MV-4-11 (cell line): Measurements from ENCODE around the gene JAG1.
A peak's percentile ranks its signal among the peaks of the same experiment; 100 is the strongest.
"Not testable (repeated sequence)": the region's sequence is repeated elsewhere in the genome, so short reads cannot be mapped to it uniquely, and the experiment has no call there.

Experiments used
- DNase-seq: peaks from one replicate; lab custom pipeline; 2025; lab: John Stamatoyannopoulos, UW

The JAG1 gene

DNA sequence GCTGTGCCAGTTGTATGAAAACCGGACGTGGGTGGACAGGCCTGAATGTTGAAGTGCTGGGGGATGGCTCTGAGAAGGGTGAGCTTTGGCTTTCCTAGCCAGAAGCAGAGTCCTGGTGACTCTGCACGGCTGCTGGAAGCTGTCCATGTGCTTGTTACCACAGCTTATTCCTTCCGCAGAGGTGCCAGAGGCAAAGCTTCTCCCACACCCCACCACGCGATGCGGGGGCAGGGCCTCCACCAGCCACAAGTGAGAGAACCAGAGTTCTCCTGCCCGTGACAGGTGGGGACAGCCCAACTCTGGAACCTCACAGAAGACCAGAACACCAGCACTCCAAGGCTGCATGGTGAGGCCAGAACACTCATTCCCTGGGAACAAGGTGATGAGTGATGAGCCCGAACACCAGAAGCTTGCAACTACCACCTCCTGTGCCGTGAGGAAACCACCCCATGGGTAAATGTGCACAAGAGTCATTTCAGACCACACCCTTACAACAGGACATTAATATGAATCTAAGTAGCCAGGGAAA is 36.7 kb downstream of the JAG1 start:
- DNase-seq: no peak

DNA sequence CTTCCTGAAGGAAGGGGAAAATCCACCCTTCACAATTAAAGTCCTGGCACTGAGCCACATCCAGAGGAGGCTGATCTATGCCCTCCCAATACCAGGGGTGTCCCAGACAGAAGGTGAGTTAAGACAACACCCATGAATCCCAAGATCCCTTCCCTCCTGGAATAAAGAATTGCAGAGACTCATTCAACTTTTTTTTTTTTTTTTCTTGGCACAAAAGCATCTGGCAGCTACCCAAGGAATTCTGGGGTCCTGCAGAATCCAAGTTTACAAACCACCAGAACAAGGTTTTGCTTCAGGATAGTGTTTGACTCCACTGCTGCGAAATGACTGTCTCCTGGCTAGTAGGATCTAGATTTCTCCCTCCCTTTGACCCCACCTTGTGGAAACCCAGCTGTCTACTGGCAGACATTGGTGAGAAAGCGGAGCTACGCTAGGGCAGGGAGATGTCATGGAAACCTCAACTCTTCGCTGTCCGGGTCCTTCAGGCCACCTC is 37.4 kb downstream of the JAG1 start:
- DNase-seq: no peak

- DNase-seq: no peak
These were observed 38.2 kb downstream of the JAG1 start for GRCh38 chr20:10635476-10636208.

GRCh38 chr20:10634683-10635411 is 39.0 kb downstream of the JAG1 start:
- no peak for DNase-seq

DNA sequence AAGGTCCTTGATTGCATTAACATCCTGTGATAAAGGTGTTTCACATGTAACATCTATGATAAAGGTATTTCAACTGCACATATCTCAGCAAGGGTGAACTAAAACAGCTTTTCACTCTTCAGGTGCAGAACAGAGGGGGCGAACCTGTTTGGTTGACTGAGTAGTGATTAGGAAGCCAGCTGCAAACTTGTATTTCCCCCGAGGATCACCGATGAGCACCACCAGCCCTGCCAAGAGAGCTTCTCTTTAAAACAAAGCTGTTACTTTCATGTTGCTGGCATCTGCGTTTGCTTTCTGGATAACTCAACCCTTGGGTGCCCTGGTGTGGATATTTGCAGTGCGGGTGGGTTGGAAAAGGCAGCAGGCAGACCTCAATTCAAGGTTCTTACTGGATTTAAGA is 39.6 kb downstream of the JAG1 start:
- DNase-seq: no peak

DNA sequence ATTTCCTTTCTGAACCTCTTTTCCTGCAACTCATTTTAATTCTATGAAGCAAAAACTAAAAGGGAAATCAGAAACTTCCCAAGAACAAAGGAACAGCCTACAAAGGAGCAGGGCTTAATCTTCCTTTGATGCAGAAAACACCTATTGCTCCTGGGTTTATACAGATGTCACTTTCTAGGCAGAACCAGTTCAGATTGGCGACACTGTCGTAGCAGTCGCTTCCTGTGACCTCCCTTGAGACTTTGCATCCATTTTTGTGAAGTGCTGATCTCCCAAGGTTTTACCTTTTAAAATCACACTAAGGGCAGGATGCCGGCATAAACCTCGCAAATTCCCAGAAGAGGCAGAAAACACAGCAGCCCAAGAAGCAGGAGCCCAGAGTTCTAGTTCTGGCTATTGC is 40.1 kb downstream of the JAG1 start:
- DNase-seq: no peak

- no peak for DNase-seq
These were observed 40.9 kb downstream of the JAG1 start for GRCh38 chr20:10632721-10633509.

- no peak for DNase-seq
These were observed 42.7 kb downstream of the JAG1 start for GRCh38 chr20:10631126-10631525.

DNA sequence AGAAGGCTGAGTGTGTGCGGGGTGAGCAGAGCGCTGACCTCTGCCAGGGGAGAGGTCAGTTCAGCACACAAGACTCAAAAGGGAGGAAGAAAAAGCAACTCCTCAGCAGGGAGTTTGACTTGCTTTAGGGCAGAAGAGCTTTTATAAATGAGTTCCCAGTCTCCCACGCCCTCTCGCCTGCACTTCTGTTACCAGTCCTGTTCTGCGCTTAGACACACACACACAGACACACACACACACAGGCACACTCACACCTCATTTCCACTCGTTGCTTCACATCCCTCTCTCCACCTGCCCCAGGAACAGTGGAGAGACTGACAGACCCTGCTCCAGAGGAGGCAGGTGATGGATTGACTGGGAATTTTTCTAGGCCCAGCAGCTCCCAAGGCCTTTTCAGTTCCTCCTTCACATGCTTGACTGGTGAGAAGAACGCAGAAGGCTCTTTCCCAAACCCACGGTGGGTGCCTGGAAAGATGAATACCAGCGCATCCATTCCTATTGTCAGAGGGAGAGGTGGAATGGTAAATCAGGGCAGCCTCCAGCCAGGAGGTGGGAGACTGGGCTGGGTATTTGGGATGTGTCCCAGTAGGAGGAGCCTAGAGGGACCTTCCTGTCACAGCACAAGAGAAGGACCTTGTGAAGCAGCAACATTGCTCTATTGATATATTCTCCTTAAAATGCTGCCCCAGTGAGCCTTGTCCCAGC is 43.7 kb downstream of the JAG1 start:
- DNase-seq: no peak

DNA sequence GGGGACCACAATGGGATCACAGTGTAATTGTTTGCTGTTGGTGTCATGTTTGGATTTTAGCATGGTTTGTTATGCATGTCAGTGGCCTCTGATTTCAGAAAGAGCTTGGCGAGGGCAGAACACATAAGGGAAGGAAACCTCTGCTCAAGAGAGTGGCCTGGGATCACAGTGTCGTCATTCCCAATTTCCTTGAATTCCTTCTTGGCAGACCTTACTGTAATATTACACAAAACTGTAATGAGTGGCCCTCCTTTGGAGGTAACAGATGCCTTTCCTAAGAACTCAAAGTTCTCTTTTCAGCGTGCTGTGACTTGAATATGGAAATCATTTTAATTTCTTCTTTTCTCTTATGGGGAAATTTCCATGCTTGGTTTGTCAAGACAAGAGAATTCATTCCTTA is 46.9 kb downstream of the JAG1 start:
- DNase-seq: no peak

DNA sequence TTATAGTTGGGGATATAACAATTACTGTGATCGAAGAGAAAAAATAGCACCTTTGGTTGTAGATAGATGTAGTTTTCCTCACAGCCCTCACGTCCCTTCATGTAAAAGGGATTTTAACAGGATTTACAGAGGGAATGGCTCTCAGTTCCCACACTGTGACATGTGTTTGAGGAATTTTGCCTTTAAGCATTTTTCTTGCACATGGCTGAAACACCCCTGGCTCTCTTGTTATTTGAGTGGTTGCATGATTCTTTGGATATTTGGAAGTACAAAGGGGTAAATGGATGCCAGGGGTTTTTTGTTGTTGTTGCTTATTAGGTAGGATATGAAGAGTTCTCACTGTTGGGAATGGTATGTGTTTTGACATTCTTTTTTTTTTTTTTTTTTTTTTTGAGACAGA is 48.2 kb downstream of the JAG1 start:
- DNase-seq: no peak

- DNase-seq: no peak
These were observed 51.0 kb downstream of the JAG1 start for GRCh38 chr20:10622657-10623418.

- DNase-seq: no peak
These were observed 52.6 kb downstream of the JAG1 start for GRCh38 chr20:10621149-10621548.

- DNase-seq: no peak
These were observed 54.4 kb downstream of the JAG1 start for GRCh38 chr20:10619427-10619826.

GRCh38 chr20:10618611-10619245 is 55.1 kb downstream of the JAG1 start:
- DNase-seq: no peak

- not testable (repeated sequence) for DNase-seq
These were observed 56.2 kb downstream of the JAG1 start for GRCh38 chr20:10617549-10618133.

- no peak for DNase-seq
These were observed 57.6 kb downstream of the JAG1 start for GRCh38 chr20:10616212-10616611.

DNA sequence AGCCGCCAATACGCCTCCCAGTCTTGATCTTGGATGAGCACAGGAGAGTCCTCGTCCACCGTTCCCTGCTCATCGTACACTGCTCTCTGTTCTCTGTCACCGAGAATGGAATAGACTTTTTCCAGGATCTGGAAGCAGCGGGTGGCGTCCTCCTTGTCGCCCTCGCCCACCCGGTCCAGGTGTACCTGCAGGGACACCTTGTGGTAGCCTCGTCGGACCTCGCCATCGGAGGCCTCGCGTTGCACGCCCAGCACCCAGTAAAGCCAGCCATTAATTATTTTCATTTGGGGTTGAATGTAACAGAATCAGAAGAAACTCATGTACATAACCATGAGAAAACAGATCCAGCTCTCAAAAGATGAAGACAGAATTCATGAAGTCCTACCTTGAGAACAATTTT is 59.9 kb downstream of the JAG1 start:
- no peak for DNase-seq

GRCh38 chr20:10613426-10613825 is 60.4 kb downstream of the JAG1 start:
- not testable (repeated sequence) for DNase-seq

GRCh38 chr20:10611357-10611756 is 62.4 kb downstream of the JAG1 start:
- DNase-seq: peak; percentile 7
